ENCODE results near the gene CTNNBIP1.
"Not testable (repeated sequence)": the region's sequence is repeated elsewhere in the genome, so short reads cannot be mapped to it uniquely, and the experiment has no call there.

Gene CTNNBIP1

GRCh38 chr1:9917901-9918300, 7.8 kb upstream of the CTNNBIP1 start:
- Histone ChIP-seq H3K4me3 (ENCODE audit: low read length in 2 of 2) (no peak overlapping the region), H3K27ac (ENCODE audit: low read depth in 2 of 2, low read length in 2 of 2) (no peak overlapping the region), H3K36me3 (ENCODE audit: control insufficient read depth in 2 of 2, insufficient read depth in 2 of 2, low read length in 2 of 2) (no peaks in the 10 kb centered on the region), H3K4me1 (ENCODE audit: control insufficient read depth in 2 of 2, insufficient read depth in 2 of 2, low read length in 2 of 2) (no peaks in the 10 kb centered on the region), H3K27me3 (ENCODE audit: control insufficient read depth in 2 of 2, insufficient read depth in 2 of 2, low read length in 2 of 2) (no peaks in the 10 kb centered on the region), H3K9ac (ENCODE audit: low read depth in 1 of 2, low read length in 2 of 2) (no peak overlapping the region), H3K9me3 (ENCODE audit: control insufficient read depth in 2 of 2, low read length in 2 of 2) (no peaks in the 10 kb centered on the region)

DNA sequence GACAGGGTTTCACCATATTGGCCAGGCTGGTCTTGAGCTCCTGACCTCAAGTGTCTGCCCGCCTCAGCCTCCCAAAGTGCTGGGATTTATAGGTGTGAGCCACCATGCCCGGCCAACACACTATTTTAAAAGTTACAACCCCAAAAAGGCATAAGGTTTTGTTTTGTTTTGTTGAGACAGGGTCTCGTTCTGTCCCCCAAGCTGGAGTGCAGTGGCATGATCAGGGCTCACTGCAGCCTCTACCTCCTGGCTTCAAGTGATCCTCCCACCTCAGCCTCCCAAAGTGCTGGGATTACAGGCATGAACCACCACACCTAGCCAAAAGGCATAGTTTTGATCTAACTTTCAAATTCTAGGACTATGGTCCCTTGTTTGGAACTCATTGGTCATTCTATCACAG, 7.4 kb upstream of the CTNNBIP1 start:
- H3K9me3 ChIP-seq (ENCODE audit: control insufficient read depth in 2 of 2, low read length in 2 of 2); H3K27me3 ChIP-seq (ENCODE audit: control insufficient read depth in 2 of 2, insufficient read depth in 2 of 2, low read length in 2 of 2); H3K9ac ChIP-seq (ENCODE audit: low read depth in 1 of 2, low read length in 2 of 2); H3K27ac ChIP-seq (ENCODE audit: low read depth in 2 of 2, low read length in 2 of 2); H3K36me3 ChIP-seq (ENCODE audit: control insufficient read depth in 2 of 2, insufficient read depth in 2 of 2, low read length in 2 of 2); H3K4me1 ChIP-seq (ENCODE audit: control insufficient read depth in 2 of 2, insufficient read depth in 2 of 2, low read length in 2 of 2); H3K4me3 ChIP-seq (ENCODE audit: low read length in 2 of 2): not testable (repeated sequence)

- Histone ChIP-seq H3K36me3 (ENCODE audit: control insufficient read depth in 2 of 2, insufficient read depth in 2 of 2, low read length in 2 of 2) (no peaks in the 10 kb centered on the region), H3K4me3 (ENCODE audit: low read length in 2 of 2) (no peak overlapping the region), H3K27me3 (ENCODE audit: control insufficient read depth in 2 of 2, insufficient read depth in 2 of 2, low read length in 2 of 2) (no peaks in the 10 kb centered on the region), H3K9me3 (ENCODE audit: control insufficient read depth in 2 of 2, low read length in 2 of 2) (no peaks in the 10 kb centered on the region), H3K4me1 (ENCODE audit: control insufficient read depth in 2 of 2, insufficient read depth in 2 of 2, low read length in 2 of 2) (peaks cover 6 to 9% of the 10 kb centered on the region in 2 donors), H3K27ac (ENCODE audit: low read depth in 2 of 2, low read length in 2 of 2) (no peak overlapping the region), H3K9ac (ENCODE audit: low read depth in 1 of 2, low read length in 2 of 2) (no peak overlapping the region)
These were observed 6.4 kb upstream of the CTNNBIP1 start for GRCh38 chr1:9916452-9916851.

- Histone ChIP-seq H3K4me1 (ENCODE audit: control insufficient read depth in 2 of 2, insufficient read depth in 2 of 2, low read length in 2 of 2) (peaks cover 12 to 17% of the 10 kb centered on the region in 2 donors), H3K9ac (ENCODE audit: low read depth in 1 of 2, low read length in 2 of 2) (no peak overlapping the region), H3K4me3 (ENCODE audit: low read length in 2 of 2) (no peak overlapping the region), H3K9me3 (ENCODE audit: control insufficient read depth in 2 of 2, low read length in 2 of 2) (no peaks in the 10 kb centered on the region), H3K27me3 (ENCODE audit: control insufficient read depth in 2 of 2, insufficient read depth in 2 of 2, low read length in 2 of 2) (no peaks in the 10 kb centered on the region), H3K36me3 (ENCODE audit: control insufficient read depth in 2 of 2, insufficient read depth in 2 of 2, low read length in 2 of 2) (no peaks in the 10 kb centered on the region), H3K27ac (ENCODE audit: low read depth in 2 of 2, low read length in 2 of 2) (no peak overlapping the region)
These were observed 4.5 kb upstream of the CTNNBIP1 start for GRCh38 chr1:9914610-9914937.

GRCh38 chr1:9912264-9912936, 2.3 kb upstream of the CTNNBIP1 start:
- no peaks in the 10 kb centered on the region for H3K27me3 ChIP-seq (ENCODE audit: control insufficient read depth in 2 of 2, insufficient read depth in 2 of 2, low read length in 2 of 2)
- no peak overlapping the region for H3K9ac ChIP-seq (ENCODE audit: low read depth in 1 of 2, low read length in 2 of 2)
- H3K4me3 ChIP-seq (ENCODE audit: low read length in 2 of 2), result no peak overlapping the region
- peaks cover 21 to 26% of the 10 kb centered on the region in 2 donors for H3K4me1 ChIP-seq (ENCODE audit: control insufficient read depth in 2 of 2, insufficient read depth in 2 of 2, low read length in 2 of 2)
- H3K27ac ChIP-seq (ENCODE audit: low read depth in 2 of 2, low read length in 2 of 2), result peak overlapping the region; percentile 33 to 43
- no peaks in the 10 kb centered on the region for H3K9me3 ChIP-seq (ENCODE audit: control insufficient read depth in 2 of 2, low read length in 2 of 2)
- no peaks in the 10 kb centered on the region for H3K36me3 ChIP-seq (ENCODE audit: control insufficient read depth in 2 of 2, insufficient read depth in 2 of 2, low read length in 2 of 2)

DNA sequence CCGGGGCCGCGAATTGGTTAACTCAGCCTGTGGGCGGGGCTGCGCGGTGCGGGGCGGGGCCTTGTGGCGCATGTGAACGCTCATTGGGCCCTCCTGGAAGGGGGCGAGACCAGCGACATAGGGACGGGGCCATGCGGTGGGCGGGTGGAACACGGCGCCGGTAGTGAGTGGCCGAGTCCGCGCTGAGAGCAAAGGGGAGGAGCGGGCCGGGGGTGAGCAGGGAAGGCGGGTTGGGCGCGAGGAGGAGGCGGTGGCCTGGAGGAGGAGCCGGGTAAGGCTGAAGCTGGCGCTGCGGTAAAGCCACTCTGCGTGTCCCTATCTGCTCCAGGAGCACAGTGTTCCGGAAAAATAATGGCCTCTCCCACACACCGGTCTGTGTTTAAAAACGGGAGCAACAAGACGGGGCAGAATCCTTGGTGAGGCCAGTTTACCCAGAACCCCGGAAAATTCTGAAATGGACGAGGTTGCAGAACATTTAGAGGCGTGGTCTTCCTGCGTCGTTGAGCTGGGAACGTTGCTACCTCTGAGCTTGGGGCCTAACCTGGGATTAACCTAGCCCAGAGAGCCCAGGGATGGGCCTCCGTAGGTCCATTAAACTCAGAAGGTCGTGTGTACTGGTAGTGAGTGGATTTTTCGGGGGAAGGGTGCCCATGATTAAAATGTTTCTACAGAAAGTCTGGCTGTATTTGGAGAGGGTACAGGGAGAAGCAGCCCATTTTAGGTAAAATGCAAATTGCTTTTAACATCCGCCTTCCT, 532 bp upstream of the CTNNBIP1 start:
- Histone ChIP-seq H3K27ac (ENCODE audit: low read depth in 2 of 2, low read length in 2 of 2) (peak overlapping the region; percentile 92 to 98), H3K4me3 (ENCODE audit: low read length in 2 of 2) (peak overlapping the region; percentile 87 to 88), H3K9me3 (ENCODE audit: control insufficient read depth in 2 of 2, low read length in 2 of 2) (no peaks in the 10 kb centered on the region), H3K27me3 (ENCODE audit: control insufficient read depth in 2 of 2, insufficient read depth in 2 of 2, low read length in 2 of 2) (no peaks in the 10 kb centered on the region), H3K9ac (ENCODE audit: low read depth in 1 of 2, low read length in 2 of 2) (peak overlapping the region; percentile 90 to 94), H3K4me1 (ENCODE audit: control insufficient read depth in 2 of 2, insufficient read depth in 2 of 2, low read length in 2 of 2) (peaks cover 21 to 26% of the 10 kb centered on the region in 2 donors), H3K36me3 (ENCODE audit: control insufficient read depth in 2 of 2, insufficient read depth in 2 of 2, low read length in 2 of 2) (no peaks in the 10 kb centered on the region)

DNA sequence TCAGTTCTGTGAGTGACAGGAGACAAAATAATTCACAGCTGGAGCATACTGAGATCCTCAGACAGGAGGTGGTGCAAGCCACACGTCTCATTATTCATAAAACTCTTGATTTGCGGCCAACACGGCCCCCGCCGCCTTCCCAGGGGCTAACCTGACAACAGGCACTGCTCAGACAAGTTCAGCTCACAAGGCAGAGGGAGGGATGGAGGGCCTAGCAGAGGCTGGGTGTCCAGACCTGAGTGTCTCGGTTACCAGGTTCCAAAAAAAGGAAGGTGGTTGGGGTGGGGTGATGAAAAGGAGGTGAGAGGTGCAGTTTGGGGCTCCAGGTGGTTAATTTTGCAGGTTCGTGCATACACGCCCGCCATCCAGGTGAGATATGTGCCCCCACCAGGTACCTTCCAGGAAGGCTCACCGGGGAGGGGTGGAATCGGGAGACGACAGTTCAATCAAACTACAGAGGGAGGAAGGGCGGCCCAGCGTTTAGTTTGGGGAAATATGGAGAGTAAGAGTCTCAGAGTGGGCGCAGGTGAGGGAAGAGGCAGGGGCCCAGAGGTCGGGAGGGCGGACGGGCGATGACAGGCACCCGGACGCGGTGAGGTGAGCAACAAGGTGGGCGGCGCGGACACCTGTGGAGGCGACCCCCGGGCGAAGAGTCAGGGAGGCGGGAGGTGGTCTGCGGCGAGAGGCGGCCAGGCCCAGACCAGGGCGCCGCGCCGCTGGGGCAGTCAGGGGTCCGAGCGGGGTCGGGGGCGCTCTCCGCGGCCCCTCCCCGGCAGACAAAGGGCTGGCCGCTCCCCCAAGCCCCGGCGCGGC, 629 bp downstream of the CTNNBIP1 start:
- Histone ChIP-seq H3K9ac (ENCODE audit: low read depth in 1 of 2, low read length in 2 of 2) (peak overlapping the region; percentile 77 to 81), H3K27me3 (ENCODE audit: control insufficient read depth in 2 of 2, insufficient read depth in 2 of 2, low read length in 2 of 2) (no peaks in the 10 kb centered on the region), H3K36me3 (ENCODE audit: control insufficient read depth in 2 of 2, insufficient read depth in 2 of 2, low read length in 2 of 2) (no peaks in the 10 kb centered on the region), H3K27ac (ENCODE audit: low read depth in 2 of 2, low read length in 2 of 2) (peak overlapping the region; percentile 60 to 63), H3K9me3 (ENCODE audit: control insufficient read depth in 2 of 2, low read length in 2 of 2) (no peaks in the 10 kb centered on the region), H3K4me1 (ENCODE audit: control insufficient read depth in 2 of 2, insufficient read depth in 2 of 2, low read length in 2 of 2) (peaks cover 21 to 26% of the 10 kb centered on the region in 2 donors), H3K4me3 (ENCODE audit: low read length in 2 of 2) (peak overlapping the region; percentile 76 to 81)

- Histone ChIP-seq H3K27me3 (ENCODE audit: control insufficient read depth in 2 of 2, insufficient read depth in 2 of 2, low read length in 2 of 2) (no peaks in the 10 kb centered on the region), H3K9me3 (ENCODE audit: control insufficient read depth in 2 of 2, low read length in 2 of 2) (no peaks in the 10 kb centered on the region), H3K4me1 (ENCODE audit: control insufficient read depth in 2 of 2, insufficient read depth in 2 of 2, low read length in 2 of 2) (peaks cover 21 to 26% of the 10 kb centered on the region in 2 donors), H3K27ac (ENCODE audit: low read depth in 2 of 2, low read length in 2 of 2) (peak overlapping the region in 1 of 2 donors; percentile 60), H3K36me3 (ENCODE audit: control insufficient read depth in 2 of 2, insufficient read depth in 2 of 2, low read length in 2 of 2) (no peaks in the 10 kb centered on the region), H3K4me3 (ENCODE audit: low read length in 2 of 2) (peak overlapping the region; percentile 76 to 81), H3K9ac (ENCODE audit: low read depth in 1 of 2, low read length in 2 of 2) (peak overlapping the region in 1 of 2 donors; percentile 77)
These were observed 1.2 kb downstream of the CTNNBIP1 start for GRCh38 chr1:9908871-9909233.

DNA sequence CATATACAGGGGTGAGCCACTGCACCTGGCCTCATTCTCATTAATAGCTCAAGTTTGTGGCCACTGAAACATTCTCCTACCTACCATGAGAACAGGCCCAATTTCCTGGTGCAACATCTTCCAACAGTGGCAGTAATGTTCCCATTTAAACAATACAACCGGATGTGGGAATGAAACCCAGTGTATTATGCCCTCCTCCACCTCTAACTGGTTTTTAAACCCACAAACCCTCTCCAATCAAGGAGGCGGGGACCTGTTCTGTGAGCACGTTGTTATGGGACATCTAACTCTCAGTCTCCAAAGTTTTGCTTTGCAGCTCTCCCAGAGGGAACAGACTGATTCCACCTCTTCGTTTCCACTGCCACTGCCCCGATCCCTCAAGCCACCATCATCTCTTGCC, 2.6 kb downstream of the CTNNBIP1 start:
- Histone ChIP-seq H3K9me3 (ENCODE audit: control insufficient read depth in 2 of 2, low read length in 2 of 2) (no peaks in the 10 kb centered on the region), H3K4me3 (ENCODE audit: low read length in 2 of 2) (no peak overlapping the region), H3K4me1 (ENCODE audit: control insufficient read depth in 2 of 2, insufficient read depth in 2 of 2, low read length in 2 of 2) (peaks cover 19 to 23% of the 10 kb centered on the region in 2 donors), H3K9ac (ENCODE audit: low read depth in 1 of 2, low read length in 2 of 2) (no peak overlapping the region), H3K36me3 (ENCODE audit: control insufficient read depth in 2 of 2, insufficient read depth in 2 of 2, low read length in 2 of 2) (no peaks in the 10 kb centered on the region), H3K27me3 (ENCODE audit: control insufficient read depth in 2 of 2, insufficient read depth in 2 of 2, low read length in 2 of 2) (no peaks in the 10 kb centered on the region), H3K27ac (ENCODE audit: low read depth in 2 of 2, low read length in 2 of 2) (peak overlapping the region in 1 of 2 donors; percentile 15)

GRCh38 chr1:9906466-9906865, 3.6 kb downstream of the CTNNBIP1 start:
- no peaks in the 10 kb centered on the region for H3K9me3 ChIP-seq (ENCODE audit: control insufficient read depth in 2 of 2, low read length in 2 of 2)
- peaks cover 21 to 22% of the 10 kb centered on the region in 2 donors for H3K4me1 ChIP-seq (ENCODE audit: control insufficient read depth in 2 of 2, insufficient read depth in 2 of 2, low read length in 2 of 2)
- H3K9ac ChIP-seq (ENCODE audit: low read depth in 1 of 2, low read length in 2 of 2), result no peak overlapping the region
- no peaks in the 10 kb centered on the region for H3K27me3 ChIP-seq (ENCODE audit: control insufficient read depth in 2 of 2, insufficient read depth in 2 of 2, low read length in 2 of 2)
- H3K36me3 ChIP-seq (ENCODE audit: control insufficient read depth in 2 of 2, insufficient read depth in 2 of 2, low read length in 2 of 2), result no peaks in the 10 kb centered on the region
- no peak overlapping the region for H3K4me3 ChIP-seq (ENCODE audit: low read length in 2 of 2)
- H3K27ac ChIP-seq (ENCODE audit: low read depth in 2 of 2, low read length in 2 of 2), result no peak overlapping the region
